GM19324 (cell line): Measurements from ENCODE around the gene PRKCQ.

Experiments
- ATAC-seq: cut with Tn5 transposase; IDR thresholded peaks from one replicate; pipeline ENCODE4 v1.9.1; 2021; ENCODE audit warnings: mild to moderate bottlenecking, moderate library complexity; ENCODE audit not compliant: unreplicated experiment, low FRiP score

Gene PRKCQ

DNA sequence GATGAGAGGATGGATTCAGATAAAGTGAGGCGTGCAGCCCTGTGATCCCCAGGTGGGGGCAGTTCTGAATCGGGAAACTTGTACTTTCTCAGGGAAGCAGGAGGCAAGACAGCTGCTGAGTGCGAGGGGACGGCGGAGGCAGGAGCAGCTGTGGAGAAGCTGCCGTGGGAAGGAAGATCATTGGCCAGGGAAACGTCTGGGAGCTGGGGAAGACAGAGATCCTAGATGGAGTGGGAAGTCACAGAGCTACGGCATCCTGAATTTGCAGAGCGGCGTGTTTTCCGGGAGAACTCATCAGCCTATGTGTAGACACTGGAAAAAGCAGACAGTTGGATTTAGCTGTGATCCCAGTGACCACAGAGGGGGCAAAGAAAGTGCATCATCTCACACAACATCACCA is 9.2 kb downstream of the PRKCQ start:
- ATAC-seq: no peak

DNA sequence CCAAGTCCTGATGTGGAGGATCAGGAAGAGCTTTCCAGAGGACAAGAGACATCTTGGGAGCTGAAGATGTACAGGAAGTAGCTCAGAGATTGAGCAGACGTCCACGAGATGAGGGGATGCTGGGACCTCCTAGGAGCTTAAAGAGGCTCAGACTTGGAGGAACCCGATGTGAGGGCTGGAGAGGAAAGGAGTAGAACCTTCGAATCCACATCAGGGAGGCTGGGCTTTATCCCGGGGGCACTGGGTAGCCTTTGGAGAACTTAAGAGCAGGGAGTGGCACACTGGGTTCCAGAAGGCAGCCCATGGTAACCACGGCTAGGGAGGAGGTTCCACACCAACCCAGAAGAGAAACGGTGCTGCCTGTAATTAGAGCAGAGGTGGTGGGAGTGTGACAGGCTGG is 10.8 kb downstream of the PRKCQ start:
- ATAC-seq: no peak

DNA sequence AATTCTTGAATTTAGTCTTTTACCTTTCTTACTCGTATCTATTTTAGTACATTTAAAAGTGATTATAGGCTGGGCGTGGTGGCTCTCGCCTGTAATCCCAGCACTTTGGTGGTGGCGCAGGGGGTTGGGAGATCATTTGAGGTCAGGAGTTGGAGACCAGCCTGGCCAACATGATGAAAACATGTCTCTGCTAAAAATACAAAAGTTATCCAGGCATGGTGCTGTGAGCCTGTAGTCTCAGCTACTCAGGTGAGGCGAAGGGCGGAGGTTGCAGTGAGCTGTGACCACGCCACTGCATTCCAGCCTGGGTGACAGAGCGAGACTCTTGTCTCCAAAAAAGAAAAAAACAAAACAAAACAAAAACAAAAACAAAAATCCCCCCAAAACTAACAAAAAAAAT is 12.2 kb downstream of the PRKCQ start:
- ATAC-seq: no peak

DNA sequence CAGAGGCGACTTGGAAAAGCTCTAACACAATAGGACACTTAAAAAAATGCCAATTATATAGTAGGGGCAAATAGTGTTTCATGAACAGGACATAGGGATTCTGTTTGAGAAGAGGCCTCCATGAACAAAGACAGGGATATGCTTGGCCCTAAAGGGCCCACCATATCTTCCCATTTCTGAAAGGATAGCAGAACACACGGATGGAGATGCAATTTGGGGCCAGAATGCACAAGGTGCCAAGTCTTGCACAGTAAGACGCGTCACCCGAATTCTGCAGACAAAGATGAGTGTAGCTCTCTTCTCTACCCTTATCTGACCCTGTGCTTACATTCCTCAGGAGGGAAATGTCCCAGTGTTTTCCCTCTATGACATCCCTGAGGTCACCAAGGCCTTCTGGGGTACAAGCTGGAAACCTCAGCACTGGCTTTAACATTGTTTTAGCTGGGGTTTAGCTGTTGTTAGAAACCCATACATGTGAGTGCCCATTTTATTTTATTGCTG is 12.8 kb downstream of the PRKCQ start:
- ATAC-seq: no peak

DNA sequence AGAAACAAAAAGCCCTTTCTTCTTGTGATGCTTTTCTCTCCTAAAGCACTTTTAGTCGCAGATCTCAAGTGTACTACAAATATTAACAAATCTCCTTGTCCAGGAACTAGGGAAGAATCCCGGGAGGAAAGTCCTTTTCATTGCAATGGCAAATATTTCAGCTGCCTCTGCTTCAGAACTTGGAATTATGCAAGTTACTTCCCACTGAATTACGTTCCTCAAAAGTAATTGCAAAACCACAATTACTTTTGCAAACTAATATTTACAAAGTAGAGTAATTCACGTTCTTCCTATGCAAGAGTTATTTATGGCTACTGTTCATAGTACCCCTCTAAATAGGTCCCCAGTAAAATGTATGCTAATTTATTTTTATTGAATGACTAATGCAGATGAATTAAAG is 14.5 kb downstream of the PRKCQ start:
- ATAC-seq: no peak

DNA sequence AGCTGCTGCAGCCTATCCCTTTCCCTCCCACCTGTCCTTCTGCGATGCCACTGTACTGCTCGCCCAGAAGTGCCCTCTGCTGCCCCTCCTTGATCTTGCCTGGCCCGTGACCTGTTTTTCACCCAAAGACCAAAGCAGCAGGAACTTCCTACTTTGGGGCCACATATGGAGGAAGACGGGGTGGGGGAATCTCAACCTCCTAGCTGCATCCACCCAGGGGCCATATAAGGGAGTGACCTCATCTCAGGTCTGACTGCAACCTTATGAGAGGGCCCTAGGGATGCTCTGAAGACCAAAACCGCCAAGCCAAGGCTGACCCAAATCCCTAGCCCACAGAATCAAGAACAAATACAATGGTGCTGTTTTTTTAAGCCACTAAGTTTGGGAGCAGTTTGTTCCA is 15.7 kb downstream of the PRKCQ start:
- ATAC-seq: no peak

DNA sequence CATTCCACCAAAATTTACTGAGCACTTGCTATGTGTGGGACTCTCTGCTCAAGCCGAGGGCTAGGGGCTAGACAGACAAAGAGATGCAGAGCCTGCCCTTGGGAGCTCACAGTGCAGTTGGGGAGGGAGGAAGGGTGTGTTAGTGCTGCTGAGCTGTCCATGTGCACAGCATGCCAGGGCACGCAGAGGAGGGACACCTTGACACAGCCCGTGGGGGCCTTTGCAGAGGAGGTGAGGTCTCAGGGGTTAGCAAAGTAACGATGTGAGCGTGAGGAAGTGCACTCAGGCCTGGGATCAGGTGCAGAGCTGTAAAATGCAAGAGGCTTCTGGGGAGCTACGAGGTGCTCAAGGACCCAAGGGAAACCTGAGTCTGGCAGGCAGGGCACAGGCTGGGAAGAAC is 16.3 kb downstream of the PRKCQ start:
- ATAC-seq: no peak

DNA sequence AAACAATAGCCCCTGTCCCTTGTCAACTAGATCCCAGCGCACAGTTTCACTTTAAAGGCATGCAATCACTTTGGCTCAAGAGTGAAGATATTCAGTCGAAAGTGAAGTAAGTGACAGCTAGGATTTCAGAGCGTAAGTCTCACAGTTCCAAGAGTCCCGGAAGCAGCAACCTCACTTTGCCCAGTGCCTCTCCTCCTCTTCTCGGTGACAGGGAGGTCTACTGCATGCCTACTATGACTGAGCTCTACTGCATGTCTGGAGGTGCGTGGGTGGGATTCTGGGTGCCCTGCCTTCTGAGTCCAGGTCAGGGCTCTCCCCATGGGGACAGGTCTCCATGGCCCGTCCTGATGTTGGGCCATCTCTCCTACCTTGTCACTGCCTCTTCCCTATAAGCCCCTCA is 17.0 kb downstream of the PRKCQ start:
- no peak for ATAC-seq

DNA sequence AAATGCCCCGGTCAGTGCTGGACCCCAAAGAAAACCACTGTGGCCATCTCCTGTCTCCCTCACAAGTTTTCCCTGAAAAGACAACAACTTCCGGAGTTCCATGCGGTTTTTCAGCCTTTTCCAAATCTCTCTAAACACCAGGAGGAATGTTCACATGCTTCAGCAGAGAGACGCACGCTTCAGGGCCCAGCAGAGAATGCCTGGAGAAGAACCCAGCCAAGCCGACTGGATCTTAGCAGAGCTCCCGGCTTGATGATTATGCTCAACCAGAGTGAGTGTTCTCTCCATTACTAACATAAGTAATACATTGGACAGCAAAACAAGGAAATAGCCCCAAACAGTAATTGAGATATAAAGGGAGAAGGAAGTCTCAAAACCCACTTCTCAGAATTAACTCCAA is 17.9 kb downstream of the PRKCQ start:
- no peak for ATAC-seq

DNA sequence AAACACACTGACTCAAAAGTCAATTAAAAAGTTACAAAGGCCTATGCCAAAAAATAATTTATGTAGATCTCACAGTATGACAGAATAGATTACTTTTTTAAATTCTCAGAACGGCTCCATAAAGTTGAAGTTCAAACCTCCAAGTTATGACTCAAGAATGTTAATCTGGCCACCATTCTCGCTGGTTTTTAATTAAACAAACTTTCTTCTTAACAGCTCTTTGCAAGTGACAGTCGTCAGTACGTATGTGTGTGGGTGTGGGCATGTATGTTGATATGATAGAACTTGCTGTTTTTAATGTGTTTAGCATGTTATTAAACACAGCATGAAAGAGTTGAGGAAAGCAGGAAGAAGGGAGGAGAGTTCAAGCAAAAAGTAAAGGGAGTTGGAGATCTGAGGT is 18.5 kb downstream of the PRKCQ start:
- no peak for ATAC-seq

DNA sequence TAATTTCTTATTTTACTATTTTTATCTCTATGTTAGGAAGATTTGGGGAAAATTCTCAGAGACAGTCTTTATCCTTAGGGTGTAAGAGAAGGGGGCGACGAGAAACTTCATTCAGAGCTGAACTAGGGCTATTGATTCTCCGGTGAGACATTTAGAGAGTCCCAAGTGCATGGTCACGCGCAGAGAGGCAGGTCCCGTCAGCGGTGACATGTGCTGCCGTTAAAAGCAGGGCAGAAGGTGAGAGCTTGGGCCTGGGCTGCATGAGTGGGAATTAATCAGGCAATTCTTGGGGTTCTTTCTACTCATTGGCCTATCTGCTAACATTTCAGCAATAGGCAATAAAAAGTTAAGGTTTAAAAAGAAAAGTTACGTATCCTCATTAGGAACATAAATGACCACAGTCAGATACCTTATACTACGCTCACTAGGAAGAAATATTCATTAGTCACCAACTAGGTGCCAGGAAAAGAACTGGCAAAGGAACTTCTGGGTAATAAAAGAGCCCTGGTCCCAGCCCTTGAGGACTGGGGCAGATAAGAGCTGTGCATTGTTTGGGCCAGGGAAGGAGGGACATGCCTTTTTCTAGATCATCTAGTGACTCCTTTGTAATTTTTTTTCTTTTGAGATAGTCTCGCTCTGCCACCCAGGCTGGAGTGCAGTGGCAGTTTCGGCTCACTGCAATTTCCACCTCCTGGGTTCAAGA is 21.2 kb downstream of the PRKCQ start:
- no peak for ATAC-seq

DNA sequence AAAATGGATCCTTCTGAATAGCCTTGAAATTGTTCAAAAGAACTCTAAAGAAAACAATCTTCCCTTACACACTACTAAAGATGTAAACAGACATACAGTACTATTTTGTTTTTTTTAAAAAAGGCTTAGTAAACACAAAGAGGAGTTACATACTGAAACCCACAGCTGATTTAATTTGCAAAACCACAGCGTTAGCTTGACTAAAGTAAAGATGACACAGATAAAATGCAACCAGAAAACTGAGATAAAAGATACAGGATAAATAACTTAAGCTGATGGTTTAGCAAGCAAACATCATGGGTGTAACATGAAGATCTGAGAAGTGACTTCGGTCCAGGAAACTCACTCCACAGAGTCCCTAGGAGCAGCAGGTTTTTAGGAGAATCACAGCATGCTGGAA is 21.8 kb downstream of the PRKCQ start:
- no peak for ATAC-seq

DNA sequence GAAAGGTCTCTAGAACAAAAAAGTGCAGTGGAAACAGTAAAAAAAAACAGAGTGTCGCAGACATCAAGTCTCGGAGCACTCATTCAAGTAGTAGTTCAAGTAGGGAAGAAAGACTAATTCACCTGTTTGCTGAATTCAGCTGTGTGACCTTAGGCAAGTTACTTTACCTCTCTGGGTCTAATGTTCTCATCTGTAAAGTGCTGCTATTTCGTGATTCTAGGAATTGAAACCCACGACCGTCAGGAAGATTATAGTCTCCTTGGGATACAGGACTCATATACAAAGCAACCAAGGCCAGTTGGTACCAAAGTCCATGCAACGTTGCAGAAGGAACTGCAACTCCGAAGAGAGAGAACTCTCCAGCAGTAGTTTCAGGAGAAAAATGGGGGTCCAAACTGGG is 26.1 kb downstream of the PRKCQ start:
- no peak for ATAC-seq

DNA sequence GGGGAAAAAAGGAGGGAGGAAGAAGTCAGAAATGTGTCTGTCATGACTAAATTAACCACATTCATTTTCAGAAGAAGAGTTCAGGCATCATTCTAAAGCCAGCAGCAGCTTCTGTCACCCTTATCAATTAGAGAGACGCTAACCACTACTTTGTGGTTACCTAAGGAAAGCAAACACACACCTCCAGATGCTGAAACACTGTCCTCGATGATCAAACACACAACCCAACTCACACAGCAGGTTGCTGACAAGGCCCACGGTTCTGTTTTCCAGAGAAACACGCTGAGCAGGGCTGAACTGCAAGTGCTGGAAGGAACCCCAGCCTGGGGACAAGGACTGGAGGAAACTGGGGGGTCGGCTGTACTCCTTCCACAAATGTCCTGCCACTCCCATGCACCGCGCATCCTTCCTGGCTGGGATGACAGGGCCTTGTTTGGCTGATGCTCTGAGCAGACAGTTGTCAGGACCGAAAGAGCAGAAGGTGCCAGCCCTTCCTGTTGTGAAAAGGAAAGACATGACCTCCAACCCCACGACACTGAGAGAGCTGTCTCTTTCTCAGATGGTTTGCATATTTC is 36.6 kb downstream of the PRKCQ start:
- no peak for ATAC-seq

DNA sequence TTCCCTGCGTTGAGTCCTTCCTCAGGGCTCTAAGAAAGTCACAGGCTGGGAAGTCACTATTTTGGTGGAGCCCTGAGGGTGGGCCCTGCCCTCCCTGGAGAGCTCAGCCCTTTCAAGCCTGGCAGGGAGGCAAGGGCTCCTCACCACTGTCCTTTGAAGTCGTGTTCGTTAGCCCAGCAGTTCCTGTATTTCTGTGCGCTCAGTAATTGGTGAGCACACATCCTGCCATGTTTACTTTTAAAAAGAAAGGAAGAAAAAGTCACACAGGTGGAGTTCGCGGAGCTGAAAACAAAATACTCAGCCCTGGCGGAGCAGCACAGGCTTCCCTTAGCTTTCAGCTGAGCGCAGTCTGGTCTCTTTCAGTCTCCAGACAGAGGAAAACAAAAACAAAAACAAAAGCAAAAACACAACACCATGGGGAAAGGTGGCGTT is 37.1 kb downstream of the PRKCQ start:
- no peak for ATAC-seq

DNA sequence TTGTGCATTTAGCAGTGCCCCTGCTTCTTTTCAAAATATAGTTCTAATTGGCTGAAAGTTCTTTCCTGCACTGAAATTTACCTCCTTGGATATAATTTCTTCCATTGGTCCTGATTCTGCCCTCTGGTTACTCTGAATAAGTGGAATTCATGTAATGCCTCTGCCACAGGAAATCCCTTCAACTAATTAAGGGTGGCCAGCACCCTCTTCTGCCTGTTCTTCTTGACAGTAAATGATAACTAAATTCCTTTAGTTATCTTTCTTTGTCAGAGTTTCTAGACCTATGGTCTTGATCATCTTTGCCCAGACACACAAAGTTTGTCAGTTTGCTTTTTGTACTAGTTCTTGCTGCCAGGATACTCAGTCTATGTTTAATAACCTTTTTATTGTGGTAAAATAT is 40.2 kb downstream of the PRKCQ start:
- ATAC-seq: no peak

DNA sequence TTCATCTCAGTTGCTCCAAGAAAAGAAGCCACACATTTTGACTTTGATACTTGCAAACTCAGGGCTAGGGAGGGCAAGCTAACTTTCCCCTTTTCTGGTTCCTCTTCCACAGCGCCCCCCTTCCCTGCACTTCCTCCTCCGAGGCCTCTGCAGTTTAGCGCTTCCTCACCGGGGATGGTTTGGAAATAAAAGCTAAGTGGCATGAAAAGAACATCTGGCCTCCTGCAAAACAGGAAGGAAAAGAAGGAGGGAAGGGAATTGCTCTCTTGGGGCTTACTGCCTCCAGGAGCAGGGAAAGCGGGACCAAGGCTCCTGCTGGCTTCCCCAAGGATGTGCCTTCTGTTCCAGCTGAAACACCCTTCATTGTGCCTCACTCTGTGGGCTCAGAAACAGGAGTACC is 42.3 kb downstream of the PRKCQ start:
- ATAC-seq: no peak

DNA sequence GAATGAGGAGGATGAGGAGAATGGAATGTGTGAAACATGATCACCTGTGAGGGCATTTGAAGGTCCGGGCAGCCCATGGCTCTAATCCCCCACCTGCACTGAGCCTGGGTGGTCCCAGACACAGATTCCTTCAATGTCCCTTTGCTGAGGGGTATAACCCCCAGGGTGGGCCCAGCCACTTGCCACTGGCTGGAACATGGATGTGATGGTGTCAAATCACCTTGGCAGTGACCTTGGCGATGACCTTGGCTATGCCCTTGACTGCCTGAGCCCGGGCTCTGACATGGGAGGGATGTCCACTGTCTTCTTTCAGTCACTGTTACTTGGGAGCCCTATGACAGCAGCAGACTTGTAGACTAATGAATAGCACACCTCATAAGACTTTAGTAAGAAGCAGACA is 44.0 kb downstream of the PRKCQ start:
- ATAC-seq: no peak

DNA sequence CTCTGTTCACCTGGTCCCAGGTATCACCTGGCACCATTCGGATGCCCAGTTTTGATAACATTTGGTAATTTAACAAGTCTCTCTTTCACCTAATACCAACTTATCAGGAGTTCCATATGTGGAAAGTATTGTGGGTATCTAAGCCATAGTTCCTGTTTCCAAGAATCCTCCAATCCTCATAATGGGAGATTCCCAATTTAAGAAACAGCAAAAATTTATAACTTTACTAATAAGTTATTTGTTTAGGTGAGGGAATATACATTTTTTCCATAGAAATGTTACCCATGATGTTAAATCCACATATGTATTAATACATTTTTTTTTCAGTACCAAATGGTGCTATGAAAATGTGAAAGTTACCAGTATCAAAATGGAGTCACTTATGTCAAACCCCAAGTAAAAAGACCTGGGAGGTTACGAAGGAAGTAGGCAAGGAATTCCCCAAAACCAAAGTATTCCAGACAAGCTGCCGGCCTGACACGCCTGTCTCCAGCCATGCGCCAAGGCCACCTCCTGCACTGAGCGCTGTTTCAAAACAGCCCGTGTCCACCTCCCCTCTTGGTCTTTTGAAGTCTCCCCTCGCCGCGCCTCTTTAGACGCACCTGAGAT is 44.8 kb downstream of the PRKCQ start:
- no peak for ATAC-seq

DNA sequence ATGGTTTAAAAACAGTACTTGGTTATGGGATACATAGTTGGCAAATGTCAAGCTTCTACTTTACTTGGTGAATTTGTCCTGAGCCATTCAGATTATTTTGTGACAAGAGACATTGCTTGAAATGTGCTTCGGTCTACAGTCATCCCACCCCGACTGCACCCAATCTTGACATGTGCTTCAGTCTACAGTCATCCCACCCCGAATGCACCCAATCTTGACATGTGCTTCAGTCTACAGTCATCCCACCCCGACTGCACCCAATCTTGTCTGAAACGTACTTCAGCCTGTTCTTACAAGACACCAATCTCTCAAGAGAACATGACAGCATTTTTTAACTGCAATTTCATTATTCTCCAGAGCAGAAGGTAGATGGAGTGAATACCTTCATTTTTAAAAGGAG is 47.8 kb downstream of the PRKCQ start:
- no peak for ATAC-seq

DNA sequence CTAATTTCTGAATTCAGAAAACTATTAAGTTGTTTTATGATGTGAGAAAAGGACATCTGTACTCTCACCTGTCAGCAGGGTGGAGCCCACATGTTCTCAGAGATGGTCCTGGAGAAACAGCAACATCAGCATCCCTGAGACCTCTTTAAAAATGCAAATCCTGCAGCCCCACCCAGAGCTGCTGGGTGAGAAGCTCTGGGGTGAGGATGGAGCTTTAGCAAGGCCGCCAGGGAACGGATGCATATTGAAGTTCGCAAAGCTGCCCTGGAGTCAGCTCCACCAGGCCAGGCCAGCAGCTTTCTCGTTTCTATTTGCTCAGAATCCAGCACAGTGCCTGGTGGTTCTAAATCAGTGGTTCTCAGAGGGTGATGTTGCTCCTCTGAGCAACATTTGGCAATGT is 49.1 kb downstream of the PRKCQ start:
- ATAC-seq: no peak

DNA sequence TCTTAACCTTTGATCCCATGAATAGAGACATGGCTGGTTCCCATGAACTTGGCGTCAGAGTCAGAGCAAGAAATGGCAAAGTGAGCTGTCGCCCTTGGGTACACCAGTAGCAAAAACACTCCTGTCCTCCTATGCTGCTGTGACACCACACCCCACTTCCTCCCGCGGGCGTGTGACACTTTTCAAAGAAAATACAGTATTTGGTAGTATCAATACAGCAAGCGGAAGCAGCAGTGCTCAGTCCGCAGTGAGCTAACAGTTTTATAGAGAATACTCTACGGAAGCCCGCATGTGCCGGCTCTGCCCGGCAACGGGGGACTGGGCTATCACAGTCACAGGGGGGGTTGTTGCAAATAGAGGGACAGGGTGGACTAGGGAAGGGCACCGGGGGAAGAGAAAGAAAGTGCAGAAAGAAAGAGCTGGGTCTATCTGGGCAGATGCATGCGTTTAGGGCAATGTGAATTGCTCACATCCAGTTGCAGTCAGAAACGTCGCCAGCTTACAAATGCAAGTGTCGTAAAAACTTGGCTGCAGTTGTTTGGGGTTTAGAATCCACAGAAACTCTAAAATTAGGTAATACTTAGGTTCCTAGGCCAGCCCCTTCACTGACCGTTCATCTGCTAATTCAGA is 49.8 kb downstream of the PRKCQ start:
- ATAC-seq: no peak
